DND-41 (cell line): Measurements from ENCODE around the gene VAV2.

Experiments
- EZH2 ChIP-seq: IDR thresholded peaks from 3 replicates; pipeline ENCODE4 v1.6.1; 2012; ENCODE audit warnings: borderline replicate concordance, low read depth, mild to moderate bottlenecking, moderate library complexity, low read length, inconsistent platforms; ENCODE audit not compliant: severe bottlenecking
- TF ChIP-seq, protein P1 (sequence below): IDR thresholded peaks from 2 replicates; pipeline ENCODE4 v1.5.1; 2012; ENCODE audit warnings: borderline replicate concordance, low read length, moderate library complexity, mild to moderate bottlenecking; ENCODE audit not compliant: poor library complexity, severe bottlenecking; ENCODE audit errors: extremely low read depth

DNA sequence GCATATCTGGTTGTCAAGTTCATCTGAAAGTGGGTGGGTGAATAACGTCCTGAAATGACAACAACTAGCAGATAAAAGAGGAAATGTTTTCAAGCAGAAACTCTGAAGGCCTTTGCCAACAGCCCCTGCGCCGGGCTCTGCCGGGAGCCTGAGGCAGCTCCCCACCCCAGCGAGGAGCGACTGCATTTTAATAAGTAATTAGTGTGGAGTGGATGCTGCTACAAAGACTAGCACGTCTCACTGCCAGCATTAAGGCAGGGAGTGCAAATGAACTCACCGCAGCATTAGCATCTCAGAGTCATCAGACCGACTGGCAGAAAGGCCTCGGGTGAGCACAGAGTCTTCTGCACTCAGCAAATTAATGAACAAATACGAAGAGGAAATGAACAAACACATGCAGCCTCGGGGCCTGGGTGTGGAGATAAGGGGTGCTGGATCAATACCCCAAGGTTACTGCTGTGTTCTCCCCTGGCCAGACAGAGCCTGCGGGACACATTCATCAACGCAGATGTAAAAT lies 63.8 kb downstream of the VAV2 start:
- TF ChIP-seq, protein P1, sequence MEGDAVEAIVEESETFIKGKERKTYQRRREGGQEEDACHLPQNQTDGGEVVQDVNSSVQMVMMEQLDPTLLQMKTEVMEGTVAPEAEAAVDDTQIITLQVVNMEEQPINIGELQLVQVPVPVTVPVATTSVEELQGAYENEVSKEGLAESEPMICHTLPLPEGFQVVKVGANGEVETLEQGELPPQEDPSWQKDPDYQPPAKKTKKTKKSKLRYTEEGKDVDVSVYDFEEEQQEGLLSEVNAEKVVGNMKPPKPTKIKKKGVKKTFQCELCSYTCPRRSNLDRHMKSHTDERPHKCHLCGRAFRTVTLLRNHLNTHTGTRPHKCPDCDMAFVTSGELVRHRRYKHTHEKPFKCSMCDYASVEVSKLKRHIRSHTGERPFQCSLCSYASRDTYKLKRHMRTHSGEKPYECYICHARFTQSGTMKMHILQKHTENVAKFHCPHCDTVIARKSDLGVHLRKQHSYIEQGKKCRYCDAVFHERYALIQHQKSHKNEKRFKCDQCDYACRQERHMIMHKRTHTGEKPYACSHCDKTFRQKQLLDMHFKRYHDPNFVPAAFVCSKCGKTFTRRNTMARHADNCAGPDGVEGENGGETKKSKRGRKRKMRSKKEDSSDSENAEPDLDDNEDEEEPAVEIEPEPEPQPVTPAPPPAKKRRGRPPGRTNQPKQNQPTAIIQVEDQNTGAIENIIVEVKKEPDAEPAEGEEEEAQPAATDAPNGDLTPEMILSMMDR = no peak
- TF ChIP-seq EZH2 = no peak
